Stimulated activated CD4-positive, alpha-beta T cell treated with anti-CD3 and anti-CD28 coated beads, Interleukin-2, amount 100 ng/mL, for 24 hours (primary cell): Measurements from ENCODE around the gene ANTXR1.

ENCODE experiments used
- DNase-seq, 2 donors: peaks; one replicate each; pipeline ENCODE4 v3.0.0-alpha.2; 2020

ANTXR1 gene

GRCh38 chr2:69138793-69139459 lies 125.9 kb downstream of the ANTXR1 start:
- DNase-seq, result no peak

GRCh38 chr2:69139778-69140670 lies 127.0 kb downstream of the ANTXR1 start:
- no peak for DNase-seq

GRCh38 chr2:69141061-69141460 lies 128.1 kb downstream of the ANTXR1 start:
- no peak for DNase-seq

- DNase-seq, result no peak
These were observed 130.9 kb downstream of the ANTXR1 start for GRCh38 chr2:69143748-69144360.

DNA sequence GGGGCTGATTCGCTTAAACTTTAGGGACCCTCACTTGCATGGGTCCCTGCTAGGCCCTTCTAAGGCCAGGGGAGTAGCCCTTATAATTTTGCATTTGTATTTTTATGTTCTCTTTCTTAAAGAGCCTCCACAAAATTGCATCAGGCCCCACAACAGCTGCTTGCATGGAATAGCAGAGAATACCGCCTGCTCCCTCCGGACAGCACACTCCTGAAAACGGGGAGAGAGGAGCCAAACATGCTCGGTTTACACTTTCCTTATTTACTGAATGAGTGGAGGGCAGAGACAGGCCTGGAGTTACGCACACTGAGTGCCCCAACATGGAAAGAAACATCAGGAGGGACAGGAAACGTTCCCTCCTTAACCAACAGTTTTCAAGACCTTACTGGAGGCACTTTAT lies 132.2 kb downstream of the ANTXR1 start:
- no peak for DNase-seq

DNA sequence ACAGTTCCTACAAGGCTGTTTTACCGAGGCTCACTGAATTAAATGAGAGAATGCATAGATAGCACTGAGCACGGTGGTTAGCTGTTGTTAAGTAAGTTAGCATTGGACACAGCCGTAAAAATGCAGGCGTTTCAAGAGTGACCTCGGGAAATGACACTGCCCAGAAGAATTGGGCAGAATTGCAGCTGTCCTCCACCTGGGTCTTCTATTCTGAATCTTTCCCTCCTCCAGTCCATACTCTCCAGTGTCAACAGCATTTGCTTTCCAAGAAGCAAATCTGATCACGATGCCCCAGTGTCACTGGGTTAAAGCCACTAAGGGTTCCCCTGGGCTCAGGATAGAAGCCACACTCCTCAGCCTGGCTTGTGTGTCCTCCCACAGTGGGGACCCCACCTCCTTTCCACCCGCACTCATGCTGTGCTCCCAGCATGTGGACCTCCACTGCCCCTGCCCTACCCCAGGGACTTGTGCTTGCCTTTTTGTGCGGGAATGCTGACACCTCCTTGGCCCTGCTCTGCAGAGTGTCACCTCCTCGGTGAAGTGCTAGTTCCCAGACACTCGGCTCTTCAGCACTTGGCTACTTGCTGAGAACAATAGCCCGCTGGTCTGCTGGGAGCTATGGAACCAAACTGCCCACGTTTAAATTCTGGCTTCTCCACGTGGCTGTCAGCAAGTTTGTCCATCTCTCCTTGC lies 135.0 kb downstream of the ANTXR1 start:
- DNase-seq, result no peak

GRCh38 chr2:69149631-69150215 lies 136.7 kb downstream of the ANTXR1 start:
- DNase-seq, result no peak

DNA sequence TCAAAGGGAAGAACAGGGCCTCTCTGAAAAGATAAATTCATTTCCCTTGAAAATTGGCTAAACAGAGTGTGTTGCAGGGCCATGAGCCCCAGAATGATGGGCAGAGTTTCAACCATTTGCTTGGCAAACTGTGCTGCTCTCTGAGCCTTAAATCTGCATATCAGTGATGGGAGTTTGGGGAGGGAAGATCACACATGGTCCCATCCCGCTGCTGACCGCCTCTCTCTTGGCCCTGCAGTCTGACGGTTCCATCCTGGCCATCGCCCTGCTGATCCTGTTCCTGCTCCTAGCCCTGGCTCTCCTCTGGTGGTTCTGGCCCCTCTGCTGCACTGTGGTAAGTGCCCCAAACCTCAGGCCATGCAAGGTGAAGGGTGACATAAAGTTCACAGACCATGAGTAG lies 139.0 kb downstream of the ANTXR1 start:
- no peak for DNase-seq

GRCh38 chr2:69152847-69153583 lies 140.0 kb downstream of the ANTXR1 start:
- no peak for DNase-seq

DNA sequence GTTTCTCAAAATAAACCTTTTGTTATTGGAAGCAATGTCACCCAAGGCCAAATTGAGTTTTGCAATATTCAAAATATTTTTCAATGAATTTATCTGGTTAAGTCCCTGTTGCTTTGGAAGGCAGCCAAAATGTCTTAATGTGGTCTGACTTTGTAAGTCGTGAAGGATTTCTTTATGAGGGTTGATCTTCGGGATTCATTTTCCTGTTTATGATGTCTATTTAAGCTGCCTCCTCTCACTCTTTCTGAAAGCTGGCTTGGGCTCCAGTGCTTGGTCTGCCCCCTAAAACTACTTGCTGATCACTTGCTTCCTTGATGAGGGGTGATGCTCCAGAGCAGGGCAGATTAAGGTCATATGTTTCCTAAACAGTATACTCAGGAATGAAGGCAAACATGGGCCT lies 141.1 kb downstream of the ANTXR1 start:
- DNase-seq, result no peak

- DNase-seq, result no peak
These were observed 143.6 kb downstream of the ANTXR1 start for GRCh38 chr2:69156624-69157023.

DNA sequence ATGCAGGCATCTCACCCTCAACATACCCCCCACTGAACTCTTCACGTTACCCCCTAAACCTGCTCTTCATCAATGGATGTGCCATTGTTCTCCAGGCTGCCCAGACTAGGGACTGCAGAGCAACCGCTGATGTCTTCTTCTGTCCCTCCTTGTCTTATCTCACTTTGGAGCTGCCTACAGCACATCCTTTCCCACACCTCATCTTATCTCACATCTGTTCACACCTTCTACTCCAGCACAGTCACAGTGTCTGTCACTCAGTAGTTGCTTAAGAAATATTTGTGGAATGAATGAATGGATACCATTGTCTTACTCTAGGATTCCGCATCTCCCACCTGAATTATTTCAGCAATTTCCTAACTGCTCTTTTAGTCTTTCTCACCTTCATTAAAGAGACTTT lies 144.5 kb downstream of the ANTXR1 start:
- no peak for DNase-seq

- no peak for DNase-seq
These were observed 147.0 kb downstream of the ANTXR1 start for GRCh38 chr2:69159986-69160385.

DNA sequence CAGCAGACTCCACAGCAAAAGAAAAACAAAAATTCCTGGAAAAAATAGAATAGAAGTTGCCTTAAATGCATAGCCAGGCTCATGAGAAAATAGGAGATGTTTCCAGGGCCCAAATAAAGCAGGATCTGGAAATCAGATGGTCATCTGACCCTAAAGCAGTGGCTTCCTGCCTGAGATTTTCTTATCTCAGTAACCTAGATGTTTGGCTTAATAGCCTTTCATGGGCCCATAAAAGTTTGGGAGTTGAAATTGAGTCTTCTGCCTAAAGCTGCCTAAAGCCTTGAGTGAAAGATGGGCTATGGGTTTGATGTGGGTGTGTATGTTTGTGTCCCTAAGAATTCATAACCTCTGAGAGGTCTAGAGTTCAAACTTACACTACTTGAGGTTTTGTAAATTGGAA lies 149.1 kb downstream of the ANTXR1 start:
- no peak for DNase-seq

DNA sequence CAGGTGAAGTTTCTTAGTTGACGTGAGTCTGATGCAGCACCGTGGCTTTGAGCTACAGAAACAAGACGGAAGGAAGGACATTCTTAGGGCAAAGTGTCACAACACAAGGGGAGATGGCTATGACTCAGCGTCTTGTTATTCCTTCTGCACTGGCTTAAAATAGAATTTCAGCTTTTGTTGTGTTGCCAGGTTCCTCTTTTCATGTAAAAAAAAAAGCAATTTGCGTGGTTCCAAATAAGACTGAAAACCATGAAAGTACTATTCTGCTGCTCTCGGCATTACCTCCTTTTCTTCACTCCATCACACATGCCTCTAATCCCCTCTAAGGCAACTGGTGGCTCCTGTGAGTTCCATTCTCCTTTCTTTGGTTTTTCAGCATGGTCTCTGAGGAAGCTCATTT lies 150.1 kb downstream of the ANTXR1 start:
- no peak for DNase-seq

GRCh38 chr2:69163556-69163955 lies 150.6 kb downstream of the ANTXR1 start:
- no peak for DNase-seq

- DNase-seq, result no peak
These were observed 151.2 kb downstream of the ANTXR1 start for GRCh38 chr2:69164061-69164778.

DNA sequence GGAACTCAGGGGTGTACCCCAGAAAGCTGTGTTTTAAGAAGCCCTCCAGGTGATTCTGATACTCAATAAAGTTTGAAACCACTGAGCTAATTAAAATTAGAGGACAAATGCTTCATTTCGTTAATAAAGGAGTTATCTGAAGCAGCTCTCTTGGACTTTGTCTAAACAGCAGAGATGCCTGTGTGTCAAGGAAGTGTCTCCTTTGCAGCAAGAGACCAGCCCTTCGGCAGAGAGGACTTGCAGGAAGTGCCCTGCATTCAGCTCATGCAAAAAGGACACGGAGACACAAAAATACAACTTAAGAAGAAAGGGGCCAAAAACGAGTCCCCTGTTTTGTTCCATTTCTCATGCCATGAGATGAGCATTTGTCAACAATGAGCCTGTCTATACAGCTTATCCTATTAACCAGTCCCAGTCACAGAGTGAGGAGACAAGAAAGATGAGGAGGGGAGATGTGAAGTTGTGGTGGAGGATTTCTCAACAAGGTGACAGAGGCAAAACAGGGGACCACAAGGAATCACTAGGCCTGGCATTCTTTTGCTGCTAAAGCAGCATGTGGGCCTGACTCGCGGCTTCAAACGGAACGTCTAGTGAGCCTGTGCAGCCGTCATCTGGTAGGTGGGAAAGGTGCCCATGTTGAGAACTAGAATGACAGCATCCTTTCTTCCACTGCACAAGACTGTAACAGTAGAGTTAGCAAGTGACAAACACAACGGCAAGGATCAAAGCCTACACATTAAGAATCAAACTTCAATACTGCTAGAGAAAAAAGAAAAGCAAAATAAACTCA lies 152.3 kb downstream of the ANTXR1 start:
- DNase-seq, result no peak

GRCh38 chr2:69166465-69166811 lies 153.5 kb downstream of the ANTXR1 start:
- DNase-seq, result no peak

- no peak for DNase-seq
These were observed 154.0 kb downstream of the ANTXR1 start for GRCh38 chr2:69166812-69167468.
